Measurements from ENCODE around the gene KIAA0232.
"Not testable (repeated sequence)": the region's sequence is repeated elsewhere in the genome, so short reads cannot be mapped to it uniquely, and the experiment has no call there.

The KIAA0232 gene

DNA sequence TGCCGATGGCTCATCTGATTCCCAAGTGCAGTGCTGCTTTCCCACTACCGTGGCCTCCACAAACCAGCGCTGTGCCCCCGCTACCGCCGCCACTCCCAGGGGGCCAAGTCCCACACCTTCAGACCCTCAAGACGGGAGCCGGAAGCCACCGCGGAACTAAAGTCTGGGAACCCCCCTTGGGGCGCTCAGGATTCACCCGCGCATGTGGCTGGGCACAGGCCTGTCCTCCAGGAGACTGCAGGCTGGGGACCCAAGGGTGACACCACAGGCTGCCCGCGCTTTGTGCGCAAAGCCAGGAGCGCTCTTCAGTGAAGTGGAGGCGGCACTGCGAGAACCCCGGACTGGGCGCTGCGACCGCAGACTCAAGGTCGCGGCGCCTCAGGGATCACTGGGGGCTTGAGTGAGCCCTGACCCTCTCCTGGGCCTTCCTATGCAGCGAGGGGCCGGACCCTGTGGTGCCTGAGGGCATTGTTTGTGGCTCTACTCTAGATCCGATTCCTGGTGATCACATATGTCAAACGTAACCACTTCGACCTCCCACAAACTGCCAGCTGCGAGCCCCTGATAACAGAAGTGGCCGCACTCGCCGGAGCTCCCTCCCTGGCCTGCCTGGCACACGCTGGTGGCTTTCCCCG is 106.7 kb downstream of the KIAA0232 start:
- DNase-seq = no peak

DNA sequence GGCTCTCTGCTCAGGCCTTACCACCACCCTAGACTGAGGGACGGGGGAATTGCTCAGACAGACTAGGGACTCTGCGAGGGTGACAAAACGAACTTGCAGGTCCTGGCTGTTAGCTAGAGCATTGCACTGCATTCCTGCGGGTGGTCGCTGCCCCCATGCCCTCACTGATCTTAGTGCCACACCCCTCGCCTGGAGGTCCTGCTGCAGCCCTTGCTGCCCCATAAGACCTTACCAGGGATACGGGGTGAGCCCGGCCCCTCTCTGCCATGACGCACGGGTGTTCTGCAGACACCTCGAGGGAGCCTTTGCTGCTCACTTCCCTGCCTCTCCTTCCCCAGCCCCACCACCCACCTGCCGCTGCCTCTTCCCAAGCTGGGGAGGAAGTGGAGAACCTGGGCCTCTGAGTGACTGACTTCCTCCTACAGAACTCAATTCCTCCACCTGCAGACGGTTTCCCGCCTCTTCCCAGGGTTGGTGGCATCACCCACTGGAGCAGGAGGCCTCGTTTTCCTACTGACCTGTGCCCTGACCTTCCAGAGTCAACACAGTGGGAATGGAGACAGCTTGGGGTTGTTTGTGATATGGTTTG is 107.3 kb downstream of the KIAA0232 start:
- no peak for DNase-seq

GRCh38 chr4:6890358-6890757 is 107.8 kb downstream of the KIAA0232 start:
- no peak for DNase-seq

GRCh38 chr4:6890971-6891370 is 108.4 kb downstream of the KIAA0232 start:
- not testable (repeated sequence) for DNase-seq

DNA sequence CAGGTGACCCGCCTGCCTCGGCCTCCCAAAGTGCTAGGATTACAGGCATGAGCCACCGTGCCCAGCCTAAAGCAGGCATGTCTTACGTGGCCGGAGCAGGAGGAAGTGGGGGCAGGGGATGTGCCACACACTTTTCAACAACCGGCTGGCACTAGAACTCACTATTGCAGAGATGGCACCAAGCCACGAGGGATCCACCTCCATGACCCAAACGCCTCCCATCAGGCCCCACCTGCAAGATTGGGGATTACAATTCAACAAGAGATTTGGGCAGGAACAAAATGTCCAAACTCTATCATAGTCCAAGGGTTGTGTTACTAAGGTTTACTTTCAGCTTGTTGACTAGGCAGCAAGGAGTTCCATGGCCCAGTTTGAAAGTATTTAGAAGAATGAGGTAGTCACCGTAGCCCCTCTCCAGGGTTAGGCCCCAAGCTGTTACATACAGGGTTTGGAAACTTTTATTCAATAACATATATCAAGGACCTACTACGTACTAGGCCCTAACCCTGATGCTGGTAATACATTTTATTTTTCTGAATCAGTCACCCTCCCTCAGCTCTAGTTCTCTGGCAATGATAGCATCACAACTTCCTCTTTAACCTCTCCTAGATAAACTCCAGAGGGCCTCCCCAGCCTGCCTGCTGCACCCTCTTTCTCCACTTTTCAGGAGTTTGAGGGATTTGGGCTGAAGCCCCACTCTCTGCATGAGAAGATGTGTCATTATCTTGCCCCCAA is 109.1 kb downstream of the KIAA0232 start:
- no peak for DNase-seq

DNA sequence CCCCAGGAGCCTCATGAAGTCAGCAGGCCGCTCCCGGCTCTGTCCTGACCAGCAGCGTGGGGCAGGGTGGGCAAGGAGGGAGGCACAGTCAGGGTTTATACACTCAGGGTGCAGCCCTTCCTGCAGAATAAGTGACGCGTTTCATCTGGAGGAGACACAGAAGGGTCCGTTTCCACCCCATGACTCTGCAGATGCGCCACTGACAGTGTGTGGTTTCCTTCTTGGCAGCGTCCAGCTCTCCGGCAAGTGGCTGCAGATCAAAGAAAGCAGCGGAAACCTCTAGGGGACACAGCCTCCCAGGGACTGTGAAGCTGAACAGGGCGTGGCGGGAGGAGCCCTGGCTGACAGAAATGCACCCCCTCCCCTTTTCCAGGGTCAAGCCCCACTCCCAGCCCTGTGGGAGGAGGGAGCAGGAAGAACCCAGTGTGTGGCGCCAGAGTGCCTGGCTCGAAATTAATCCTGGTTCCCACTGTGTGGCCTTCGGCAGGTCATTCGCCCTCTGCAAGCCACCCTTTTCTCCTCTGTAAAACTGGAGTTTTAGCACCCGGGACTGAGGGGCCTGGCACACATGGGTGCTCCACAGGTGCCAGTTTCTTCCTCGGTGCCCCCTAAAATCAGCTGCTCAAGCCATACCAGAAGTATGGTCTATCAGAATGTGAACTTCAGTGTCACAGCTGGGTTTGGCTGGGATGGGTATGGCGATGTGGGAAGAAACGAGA is 109.8 kb downstream of the KIAA0232 start:
- DNase-seq = no peak

DNA sequence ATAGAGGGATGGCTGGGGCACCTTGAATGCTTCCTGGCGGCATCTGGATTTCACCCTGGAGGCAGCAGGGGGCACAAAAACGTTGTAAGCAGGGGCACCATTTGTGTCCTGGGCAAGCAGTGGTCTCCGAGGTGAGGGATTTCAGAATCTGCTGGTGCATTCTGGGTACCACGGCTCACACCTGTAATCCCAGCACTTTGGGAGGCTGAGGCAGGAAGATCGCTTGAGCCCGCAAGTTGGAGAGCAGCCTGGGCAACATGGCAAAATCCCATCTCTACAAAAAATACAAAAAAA is 110.3 kb downstream of the KIAA0232 start:
- DNase-seq = no peak

- DNase-seq = no peak
Measured at GRCh38 chr4:6893449-6894085, 111.0 kb downstream of the KIAA0232 start.

DNA sequence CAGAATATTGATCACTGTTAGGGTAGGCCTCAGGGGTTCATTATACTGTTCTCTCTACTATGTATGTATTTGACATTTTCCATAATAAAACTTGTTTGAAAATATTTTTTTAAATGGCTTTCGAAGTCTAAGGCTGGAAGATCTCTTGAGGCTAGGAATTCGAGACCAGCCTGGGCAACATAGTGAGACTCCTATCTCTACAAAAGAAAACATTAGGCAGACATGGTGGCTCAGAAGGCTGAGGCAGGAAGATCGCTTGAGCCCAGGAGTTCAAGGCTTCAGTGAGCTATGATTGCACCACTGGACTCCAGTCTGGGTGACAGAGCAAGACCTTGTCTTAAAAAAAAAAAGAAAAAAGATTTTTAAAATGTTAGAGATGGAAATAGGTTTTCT is 111.6 kb downstream of the KIAA0232 start:
- DNase-seq = no peak

- DNase-seq = no peak
Measured at GRCh38 chr4:6894528-6895498, 112.3 kb downstream of the KIAA0232 start.

GRCh38 chr4:6896035-6896434 is 113.5 kb downstream of the KIAA0232 start:
- DNase-seq = no peak

- DNase-seq = no peak
Measured at GRCh38 chr4:6898763-6899162, 116.2 kb downstream of the KIAA0232 start.

GRCh38 chr4:6900181-6900812 is 117.8 kb downstream of the KIAA0232 start:
- no peak for DNase-seq

- no peak for DNase-seq
Measured at GRCh38 chr4:6900956-6901355, 118.4 kb downstream of the KIAA0232 start.

DNA sequence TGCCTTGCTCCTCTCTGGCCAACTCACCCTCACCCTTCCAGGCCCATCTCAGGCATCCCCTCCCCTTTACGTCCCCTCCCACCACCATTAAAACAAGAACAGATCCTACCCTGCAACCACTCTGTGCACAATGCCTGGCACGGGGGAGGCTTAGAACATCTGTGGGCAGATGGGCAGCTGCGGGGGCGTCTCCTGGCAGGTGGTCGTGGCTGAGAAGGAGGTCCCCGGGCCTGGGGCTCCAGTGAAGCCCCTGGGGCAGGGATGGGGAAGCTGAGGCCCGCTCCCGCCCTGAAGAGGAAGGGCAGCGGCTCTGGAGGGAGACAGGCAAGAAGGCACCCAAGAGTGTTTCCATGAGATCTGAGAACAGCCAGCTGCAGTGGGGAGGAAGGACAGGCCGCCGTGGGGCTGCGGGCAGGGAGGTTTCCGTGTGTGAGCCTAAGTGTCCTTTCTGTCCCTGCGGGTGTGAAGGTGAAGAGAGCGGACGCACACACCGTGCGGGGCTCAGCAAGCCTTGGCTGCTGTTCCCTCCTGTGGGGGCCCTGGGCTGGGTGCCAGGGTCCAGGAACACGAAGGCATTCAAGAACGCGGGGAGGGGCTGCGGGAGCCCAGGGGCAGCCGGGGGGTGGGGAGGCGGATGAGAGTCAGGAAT is 119.3 kb downstream of the KIAA0232 start:
- no peak for DNase-seq

DNA sequence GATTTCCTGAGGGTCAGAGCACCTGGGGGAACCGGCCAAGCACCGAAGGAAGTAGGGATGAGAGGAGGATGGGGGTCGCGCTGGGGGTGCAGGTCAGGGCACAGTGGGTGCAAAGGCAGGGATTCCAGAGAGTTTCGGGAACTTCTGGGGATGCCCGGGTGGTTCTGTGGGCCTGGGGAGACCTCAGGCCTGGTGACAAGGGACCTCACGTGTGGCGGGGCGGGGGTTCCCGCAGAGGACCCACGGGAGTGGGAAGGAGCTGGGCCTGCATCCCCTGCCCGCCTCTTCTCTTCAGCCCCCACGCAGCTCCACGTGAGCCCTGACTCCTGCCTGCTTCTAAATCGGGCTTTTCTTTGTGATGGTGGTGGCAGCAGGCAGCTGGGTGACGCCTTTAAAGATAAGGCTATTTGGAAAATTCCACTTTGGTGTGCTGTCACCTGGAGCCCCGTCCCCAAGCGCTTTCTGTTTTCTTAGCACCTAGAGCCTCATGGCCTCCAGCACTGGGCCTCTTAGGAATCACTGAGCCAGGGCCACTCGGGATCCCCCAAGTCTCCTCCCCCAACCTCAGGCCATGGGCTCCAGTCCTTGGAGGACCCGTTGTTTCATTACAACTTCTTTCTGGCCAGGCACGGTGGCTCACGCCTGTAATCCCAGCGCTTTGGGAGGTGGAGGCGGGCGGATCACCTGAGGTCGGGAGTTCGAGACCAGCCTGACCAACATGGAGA is 120.0 kb downstream of the KIAA0232 start:
- DNase-seq = no peak

GRCh38 chr4:6905516-6906445 is 123.3 kb downstream of the KIAA0232 start:
- peak; percentile 59 for DNase-seq

GRCh38 chr4:6906486-6906885 is 124.0 kb downstream of the KIAA0232 start:
- DNase-seq = not testable (repeated sequence)

GRCh38 chr4:6907658-6908191 is 125.2 kb downstream of the KIAA0232 start:
- DNase-seq = no peak
